Upper lobe of right lung (tissue), 1 donor: ENCODE measurements around the gene BECN2. TPM values are rescaled to one million over a fixed set of nuclear protein-coding genes. Genes with fewer than 3 reads are reported as not detected.

Source experiments
- ATAC-seq: fragments of 200-7000 bp; cut with Tn5 transposase; one replicate; pipeline ENCODE4 v1.9.1; 2020; ENCODE audit warnings: mild to moderate bottlenecking, moderate library complexity
- DNase-seq: peaks from one replicate; pipeline ENCODE4 v3.0.0-alpha.2; 2020
- H3K27ac ChIP-seq: fragments of 200-600 bp; one replicate; pipeline ENCODE4 v1.8.0; 2022
- H3K27me3 ChIP-seq: fragments of 200-600 bp; one replicate; pipeline ENCODE4 v1.8.0; 2022; ENCODE audit warnings: mild to moderate bottlenecking
- H3K36me3 ChIP-seq: fragments of 200-600 bp; one replicate; pipeline ENCODE4 v1.8.0; 2022
- H3K4me1 ChIP-seq: fragments of 200-600 bp; one replicate; pipeline ENCODE4 v1.8.0; 2022
- H3K4me3 ChIP-seq: fragments of 200-600 bp; one replicate; pipeline ENCODE4 v1.8.0; 2022; ENCODE audit warnings: mild to moderate bottlenecking
- H3K9me3 ChIP-seq: fragments of 200-600 bp; one replicate; pipeline ENCODE4 v1.8.0; 2022
- intact Hi-C: fragments of 100-400 bp; cut with DNase I; formaldehyde crosslinking; loops from one replicate; pipeline ENCODE4 v1.11.0; 2022
- total RNA-seq: library from RNA; stranded (reverse); fragmentation: NEBNext Ultra II Directional; extraction: Animal tissue kit (Norgen Biotek cat#: 25700); gene quantifications from one replicate; pipeline ENCODE4 v1.2.1, GENCODE V29; 2021
- TF ChIP-seq, protein P1 (sequence below): fragments of 200-600 bp; IDR thresholded peaks from one replicate; pipeline ENCODE4 v1.8.0; 2022; ENCODE audit warnings: antibody characterized with exemption
- donor health status: DM: no; HTN: yes; CAD: no; lungs with severe emphysema.

The BECN2 gene
- total RNA-seq, 1 donor from 2014 or later: not detected

DNA sequence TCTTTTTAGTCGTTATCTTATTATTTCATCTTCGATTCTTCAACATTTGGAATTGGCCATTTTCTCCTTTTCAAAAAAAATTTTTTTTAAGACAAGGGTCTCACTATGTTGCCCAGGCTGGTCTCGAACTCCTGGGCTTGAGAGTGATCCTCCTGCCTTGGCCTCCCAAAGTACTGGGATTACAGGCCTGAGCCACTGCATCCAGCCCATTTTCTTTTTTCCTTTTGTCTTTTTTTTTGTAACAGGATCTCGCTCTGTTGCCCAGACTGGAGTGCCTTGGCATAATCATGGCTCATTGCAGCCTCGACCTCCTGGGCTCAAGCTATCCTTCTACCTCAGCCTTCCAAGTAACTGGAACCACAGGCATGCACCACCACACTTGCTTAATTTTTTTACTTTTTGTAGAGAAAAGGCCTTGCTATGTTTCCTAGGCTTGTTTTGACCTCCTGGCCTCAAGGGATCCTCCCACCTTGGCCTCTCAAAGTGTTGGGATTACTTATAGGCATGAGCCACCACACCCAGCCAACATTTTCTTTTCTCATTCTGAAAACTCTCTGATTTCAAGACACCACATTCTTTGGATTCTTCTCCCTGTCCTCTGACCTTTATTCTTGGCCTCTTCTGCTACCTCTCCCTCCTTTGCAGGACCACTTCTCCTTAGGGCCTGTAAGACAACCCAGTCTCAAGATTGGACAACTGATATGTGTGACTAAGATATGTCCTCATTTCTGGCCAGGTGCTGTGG is 47.4 kb downstream of the BECN2 start:
- H3K27me3 ChIP-seq: no peaks in the 10 kb centered on the region
- intact Hi-C loops: no loop called here
- no peak overlapping the region for H3K4me3 ChIP-seq
- H3K4me1 ChIP-seq: no peaks in the 10 kb centered on the region
- TF ChIP-seq, protein P1, sequence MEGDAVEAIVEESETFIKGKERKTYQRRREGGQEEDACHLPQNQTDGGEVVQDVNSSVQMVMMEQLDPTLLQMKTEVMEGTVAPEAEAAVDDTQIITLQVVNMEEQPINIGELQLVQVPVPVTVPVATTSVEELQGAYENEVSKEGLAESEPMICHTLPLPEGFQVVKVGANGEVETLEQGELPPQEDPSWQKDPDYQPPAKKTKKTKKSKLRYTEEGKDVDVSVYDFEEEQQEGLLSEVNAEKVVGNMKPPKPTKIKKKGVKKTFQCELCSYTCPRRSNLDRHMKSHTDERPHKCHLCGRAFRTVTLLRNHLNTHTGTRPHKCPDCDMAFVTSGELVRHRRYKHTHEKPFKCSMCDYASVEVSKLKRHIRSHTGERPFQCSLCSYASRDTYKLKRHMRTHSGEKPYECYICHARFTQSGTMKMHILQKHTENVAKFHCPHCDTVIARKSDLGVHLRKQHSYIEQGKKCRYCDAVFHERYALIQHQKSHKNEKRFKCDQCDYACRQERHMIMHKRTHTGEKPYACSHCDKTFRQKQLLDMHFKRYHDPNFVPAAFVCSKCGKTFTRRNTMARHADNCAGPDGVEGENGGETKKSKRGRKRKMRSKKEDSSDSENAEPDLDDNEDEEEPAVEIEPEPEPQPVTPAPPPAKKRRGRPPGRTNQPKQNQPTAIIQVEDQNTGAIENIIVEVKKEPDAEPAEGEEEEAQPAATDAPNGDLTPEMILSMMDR: no peak
- no peak overlapping the region for H3K27ac ChIP-seq
- H3K9me3 ChIP-seq: no peaks in the 10 kb centered on the region
- ATAC-seq (no peak), DNase-seq (no peak)
- no peaks in the 10 kb centered on the region for H3K36me3 ChIP-seq

DNA sequence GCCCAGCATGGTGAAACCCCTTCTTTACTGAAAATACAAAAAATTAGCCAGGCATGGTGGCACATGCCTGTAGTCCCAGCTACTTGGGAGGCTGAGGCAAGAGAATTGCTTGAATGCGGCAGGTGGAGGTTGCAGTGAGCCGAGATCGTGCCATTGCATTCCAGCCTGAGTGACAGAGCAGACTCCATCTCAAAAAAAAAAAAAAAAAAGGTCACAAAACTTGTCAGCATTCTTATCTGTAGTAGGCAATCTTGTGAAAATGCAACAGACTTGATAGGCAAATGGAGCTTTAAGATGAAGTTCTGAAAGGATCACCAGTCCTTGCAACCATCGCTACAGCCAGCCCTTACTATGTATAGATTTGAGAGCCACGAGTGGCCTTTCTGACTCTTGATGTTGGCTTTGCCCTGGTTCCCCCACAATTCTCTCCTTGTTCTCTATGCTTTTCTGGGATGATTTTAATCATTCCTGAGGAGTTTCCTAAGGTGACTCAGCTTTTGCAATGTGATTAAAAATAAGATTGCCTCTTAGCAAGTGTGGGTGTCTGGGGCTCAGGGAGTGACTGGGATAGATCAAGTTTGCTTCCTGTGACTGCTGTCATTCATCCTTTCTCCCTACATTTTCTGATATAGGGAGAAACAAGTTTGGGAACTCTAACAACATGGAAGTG is 48.4 kb downstream of the BECN2 start:
- H3K27ac ChIP-seq: no peak overlapping the region
- H3K4me3 ChIP-seq: no peak overlapping the region
- H3K36me3 ChIP-seq: no peaks in the 10 kb centered on the region
- DNase-seq (no peak), ATAC-seq (no peak)
- no peaks in the 10 kb centered on the region for H3K9me3 ChIP-seq
- TF ChIP-seq, protein P1: no peak
- H3K27me3 ChIP-seq: no peaks in the 10 kb centered on the region
- H3K4me1 ChIP-seq: no peaks in the 10 kb centered on the region
- intact Hi-C loops: no loop called here

DNA sequence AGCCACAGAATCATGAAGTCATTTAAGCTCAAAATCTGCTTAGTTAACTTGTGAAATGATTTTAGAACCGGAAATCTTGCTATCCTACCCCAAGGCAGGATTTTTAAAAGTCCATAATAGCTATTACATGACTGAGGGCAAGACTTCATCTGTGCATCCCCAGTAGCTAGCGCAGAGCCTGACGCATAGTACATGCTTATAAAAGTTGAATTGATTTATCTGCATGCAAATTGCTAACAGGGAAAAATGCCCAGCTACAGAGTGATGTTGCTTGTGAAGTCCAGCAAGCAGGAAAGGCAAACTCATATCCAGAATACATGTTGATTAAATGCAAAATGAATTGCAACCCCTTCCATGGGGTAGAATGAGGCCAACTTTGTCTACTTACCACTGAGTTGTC is 49.4 kb downstream of the BECN2 start:
- TF ChIP-seq, protein P1: no peak
- H3K36me3 ChIP-seq: no peaks in the 10 kb centered on the region
- no peak overlapping the region for H3K4me3 ChIP-seq
- H3K4me1 ChIP-seq: no peaks in the 10 kb centered on the region
- no peaks in the 10 kb centered on the region for H3K9me3 ChIP-seq
- H3K27ac ChIP-seq: no peak overlapping the region
- H3K27me3 ChIP-seq: no peaks in the 10 kb centered on the region
- DNase-seq: no peak
- ATAC-seq: no peak
- intact Hi-C loops: no loop called here

Other genes starting within 250 kb of the BECN2 start
- 0.32 TPM for gene EXO1, start 109.6 kb upstream of the BECN2 start, total RNA-seq
- 14.2 TPM for gene MAP1LC3C, start 41.3 kb downstream of the BECN2 start, total RNA-seq